Epithelial cell of proximal tubule (primary cell): ENCODE measurements around the gene ATXN3. TPM values are rescaled to one million over a fixed set of nuclear protein-coding genes. Genes with fewer than 3 reads are reported as not detected.
A peak's percentile ranks its signal among the peaks of the same experiment; 100 is the strongest.

Experiments used
- DNase-seq: peaks from one replicate; pipeline ENCODE4 v3.0.0-alpha.2; 2011; ENCODE audit warnings: low read depth
- H3K4me3 ChIP-seq: 2 replicates; pipeline ENCODE4 v1.5.1; 2011; ENCODE audit warnings: low read depth, mild to moderate bottlenecking, low read length
- total RNA-seq: library from RNA; depleted of rRNA; stranded (reverse); fragments of >200 nt; gene quantifications from 2 replicates; pipeline ENCODE4 v1.2.3, GENCODE V29; 2015
- TF ChIP-seq, protein P1 (sequence below): conservative IDR thresholded peaks from 2 replicates; pipeline ENCODE4 v1.5.1; 2012; ENCODE audit warnings: low read depth, mild to moderate bottlenecking, low read length

ATXN3 gene
- total RNA-seq, 1 donor from 2014 or later, result 23.1 TPM

DNA sequence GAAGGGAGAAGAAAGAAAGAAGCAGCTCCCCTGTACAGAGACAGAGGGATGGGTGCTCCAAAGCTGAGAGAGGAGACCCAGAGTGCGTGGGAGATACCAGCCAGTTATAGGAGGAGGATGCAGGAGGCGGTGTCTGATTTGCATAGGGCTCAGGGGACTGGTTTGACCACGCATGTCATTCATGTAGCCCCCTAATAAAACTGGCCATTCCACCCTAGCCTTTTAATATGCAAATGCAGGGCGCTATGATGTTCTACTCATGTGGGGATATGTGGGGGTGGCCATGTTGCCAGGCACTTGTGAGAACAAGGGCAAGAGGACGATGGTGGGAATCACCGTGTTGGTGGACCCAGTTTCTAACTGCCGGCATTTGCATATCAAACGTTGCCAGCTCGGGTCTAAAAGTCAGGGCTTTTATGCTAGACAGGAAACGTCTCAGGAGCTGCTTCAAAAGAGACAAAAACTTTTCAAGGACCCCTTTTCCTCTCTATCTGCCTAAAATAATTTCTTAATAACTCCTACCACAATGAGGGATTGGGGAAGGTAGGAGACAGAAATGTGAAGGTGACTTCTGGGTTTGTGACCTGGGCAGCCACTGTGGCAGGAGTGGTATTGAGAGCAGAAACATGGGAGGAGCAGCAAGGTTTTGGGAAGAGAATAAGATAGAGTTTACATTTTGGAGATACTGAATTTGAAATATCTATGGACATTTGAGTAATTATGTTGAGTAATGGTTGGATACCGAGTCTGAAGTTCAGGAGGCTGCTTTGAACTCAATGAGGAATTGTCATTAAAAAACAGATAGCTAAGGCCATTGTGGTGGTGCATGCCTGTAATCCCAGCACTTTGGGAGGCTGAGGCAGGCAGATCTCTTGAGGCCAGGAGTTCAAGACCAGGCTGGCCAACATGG, 2.2 kb upstream of the ATXN3 start:
- no peak for DNase-seq
- TF ChIP-seq, protein P1, sequence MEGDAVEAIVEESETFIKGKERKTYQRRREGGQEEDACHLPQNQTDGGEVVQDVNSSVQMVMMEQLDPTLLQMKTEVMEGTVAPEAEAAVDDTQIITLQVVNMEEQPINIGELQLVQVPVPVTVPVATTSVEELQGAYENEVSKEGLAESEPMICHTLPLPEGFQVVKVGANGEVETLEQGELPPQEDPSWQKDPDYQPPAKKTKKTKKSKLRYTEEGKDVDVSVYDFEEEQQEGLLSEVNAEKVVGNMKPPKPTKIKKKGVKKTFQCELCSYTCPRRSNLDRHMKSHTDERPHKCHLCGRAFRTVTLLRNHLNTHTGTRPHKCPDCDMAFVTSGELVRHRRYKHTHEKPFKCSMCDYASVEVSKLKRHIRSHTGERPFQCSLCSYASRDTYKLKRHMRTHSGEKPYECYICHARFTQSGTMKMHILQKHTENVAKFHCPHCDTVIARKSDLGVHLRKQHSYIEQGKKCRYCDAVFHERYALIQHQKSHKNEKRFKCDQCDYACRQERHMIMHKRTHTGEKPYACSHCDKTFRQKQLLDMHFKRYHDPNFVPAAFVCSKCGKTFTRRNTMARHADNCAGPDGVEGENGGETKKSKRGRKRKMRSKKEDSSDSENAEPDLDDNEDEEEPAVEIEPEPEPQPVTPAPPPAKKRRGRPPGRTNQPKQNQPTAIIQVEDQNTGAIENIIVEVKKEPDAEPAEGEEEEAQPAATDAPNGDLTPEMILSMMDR, result no peak
- no peak overlapping the region for H3K4me3 ChIP-seq

DNA sequence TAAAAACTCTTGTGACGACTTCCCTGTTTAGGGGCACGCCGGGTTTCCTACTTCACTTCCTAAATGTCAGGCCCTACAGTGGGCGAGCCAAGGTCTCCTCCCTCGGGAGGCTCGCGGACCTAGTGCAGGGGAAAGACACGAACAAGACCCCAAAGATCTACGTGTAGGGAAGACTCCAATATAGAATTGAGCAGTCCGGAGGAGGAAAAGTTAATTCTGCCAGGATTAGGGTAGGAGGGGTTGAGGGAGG, 564 bp downstream of the ATXN3 start:
- H3K4me3 ChIP-seq, result peak overlapping the region; percentile 78
- TF ChIP-seq, protein P1, result no peak
- no peak for DNase-seq

DNA sequence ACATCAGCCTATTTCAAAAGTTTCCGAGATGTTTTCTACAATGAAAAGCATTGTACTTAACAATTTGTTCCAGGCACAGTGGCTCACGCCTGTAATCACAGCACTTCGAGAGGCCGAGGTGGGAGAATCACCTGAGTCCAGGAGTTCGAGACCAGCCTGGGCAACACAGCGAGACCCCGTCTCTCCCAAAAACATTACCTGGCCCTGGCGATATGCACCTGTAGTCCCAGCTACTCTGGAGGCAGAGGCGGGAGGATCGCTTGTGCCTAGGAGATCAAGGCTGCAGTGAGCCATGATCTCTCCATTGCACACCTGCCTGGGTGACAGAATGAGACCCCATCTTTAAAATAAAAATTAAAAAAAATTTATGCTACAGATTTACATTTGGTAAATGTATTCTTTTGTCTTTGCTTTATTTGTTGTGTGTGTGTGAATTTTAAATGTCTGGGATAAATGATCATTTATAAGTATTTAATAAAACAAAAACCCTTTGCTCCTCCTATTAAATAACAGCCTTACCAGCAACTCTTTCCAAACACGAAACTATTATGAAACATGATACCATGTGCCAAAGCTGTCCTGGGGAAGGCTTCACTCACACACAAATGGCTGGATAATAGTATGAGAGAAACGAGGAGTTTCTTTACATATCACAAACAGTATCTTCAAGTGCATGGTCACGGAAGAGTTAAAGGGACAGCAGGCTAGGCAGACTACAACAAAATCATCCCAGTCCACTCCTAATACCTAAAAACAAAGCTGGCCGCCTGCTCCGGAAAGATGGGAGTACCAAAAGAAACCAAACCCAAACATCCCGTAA, 1.1 kb downstream of the ATXN3 start:
- H3K4me3 ChIP-seq, result peak overlapping the region; percentile 78
- TF ChIP-seq, protein P1, result no peak
- no peak for DNase-seq

DNA sequence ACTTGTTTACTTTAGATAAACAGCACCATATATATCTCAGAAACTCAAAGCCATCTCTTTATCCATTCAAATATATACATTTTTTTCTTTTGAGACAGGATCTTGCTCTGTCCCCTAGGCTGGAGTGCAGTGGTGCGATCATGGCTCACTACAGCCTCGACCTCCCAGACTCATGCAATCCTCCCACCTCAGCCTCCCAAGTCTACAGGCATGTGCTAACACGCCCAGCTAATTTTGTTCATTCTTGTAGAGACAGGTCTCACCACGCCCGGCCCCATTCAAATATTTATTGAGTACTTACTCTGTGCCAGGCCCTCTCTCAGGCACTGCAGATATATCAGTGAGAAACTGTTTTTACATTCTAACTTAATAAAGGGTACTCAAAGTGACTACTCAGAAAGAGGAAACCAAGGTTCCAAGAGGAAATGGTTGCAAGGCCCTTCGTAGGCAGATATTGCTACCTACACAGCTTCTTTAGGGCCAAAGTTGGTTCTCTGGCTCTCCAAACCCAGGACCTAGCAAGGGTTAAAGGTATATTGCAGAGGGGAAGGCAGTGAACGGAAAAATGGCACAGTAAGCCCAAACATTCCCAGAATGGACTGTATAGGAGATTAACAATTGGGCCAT, 2.9 kb downstream of the ATXN3 start:
- no peak for DNase-seq
- H3K4me3 ChIP-seq, result no peak overlapping the region
- TF ChIP-seq, protein P1, result no peak

DNA sequence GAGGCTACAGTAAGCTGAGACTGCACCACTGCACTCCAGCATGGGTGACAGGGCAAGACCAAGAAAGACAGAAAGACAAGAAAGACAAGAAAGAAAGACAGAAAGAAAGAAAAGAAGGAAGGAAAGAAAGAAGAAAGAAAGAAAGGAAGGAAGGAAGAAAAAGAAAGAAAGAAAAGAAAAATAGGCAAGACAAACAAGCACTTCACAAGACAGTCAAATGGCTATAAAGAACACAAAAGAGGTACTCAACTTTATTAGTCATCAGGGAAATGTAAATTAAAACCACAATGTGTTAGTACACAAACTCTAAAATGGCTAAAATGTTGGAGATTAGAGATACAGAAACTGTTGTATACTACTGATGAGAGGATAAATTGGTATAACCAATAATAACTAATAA, 6.6 kb downstream of the ATXN3 start:
- TF ChIP-seq, protein P1, result no peak
- DNase-seq, result no peak
- no peak overlapping the region for H3K4me3 ChIP-seq

DNA sequence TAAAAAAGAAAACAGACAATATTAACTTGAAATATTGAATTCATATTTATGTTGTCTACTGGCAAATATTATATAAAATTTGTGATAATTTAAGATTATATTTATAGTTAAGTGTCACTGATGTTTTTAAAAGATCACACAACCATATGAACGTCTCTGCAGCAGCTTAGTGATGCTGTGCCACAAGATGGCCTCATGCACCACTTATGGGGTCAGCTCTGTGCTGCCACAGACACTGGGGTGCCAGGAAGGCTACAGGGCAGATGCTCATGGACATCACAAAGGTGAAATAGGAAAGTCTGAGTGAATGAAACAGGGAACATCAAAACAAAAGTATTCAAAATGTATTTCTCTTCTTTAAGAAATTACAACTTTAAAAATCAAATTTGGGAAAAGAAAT, 13.1 kb downstream of the ATXN3 start:
- no peak for DNase-seq
- TF ChIP-seq, protein P1, result peak; percentile 8
- no peak overlapping the region for H3K4me3 ChIP-seq
